CD1c-positive myeloid dendritic cell (primary cell): ENCODE results near the gene FBLN1.
"Not testable (repeated sequence)": the region's sequence is repeated elsewhere in the genome, so short reads cannot be mapped to it uniquely, and the experiment has no call there.

Experiments used
- DNase-seq: peaks from one replicate; pipeline ENCODE4 v3.0.0-alpha.2; 2016; ENCODE audit errors: extremely low spot score

FBLN1 gene

DNA sequence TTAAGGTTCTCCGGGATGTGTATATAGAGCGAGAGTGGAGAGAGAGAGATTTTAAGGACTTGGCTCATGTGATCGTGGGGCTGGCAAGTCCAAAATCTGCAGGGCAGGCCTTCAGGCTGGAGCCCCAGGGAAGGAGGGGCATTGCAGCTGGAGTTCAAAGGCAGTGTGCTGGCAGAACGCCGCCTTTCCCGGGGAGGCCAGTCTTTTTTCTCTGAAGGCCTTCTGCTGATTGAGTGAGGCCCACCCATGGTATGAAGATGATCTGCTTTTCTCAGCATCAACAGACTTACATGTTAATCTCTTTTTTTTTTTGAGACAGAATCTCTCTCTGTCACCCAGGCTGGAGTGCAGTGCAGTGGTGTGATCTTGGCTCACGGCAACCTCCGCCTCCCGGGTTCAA is 25.4 kb downstream of the FBLN1 start:
- no peak for DNase-seq

DNA sequence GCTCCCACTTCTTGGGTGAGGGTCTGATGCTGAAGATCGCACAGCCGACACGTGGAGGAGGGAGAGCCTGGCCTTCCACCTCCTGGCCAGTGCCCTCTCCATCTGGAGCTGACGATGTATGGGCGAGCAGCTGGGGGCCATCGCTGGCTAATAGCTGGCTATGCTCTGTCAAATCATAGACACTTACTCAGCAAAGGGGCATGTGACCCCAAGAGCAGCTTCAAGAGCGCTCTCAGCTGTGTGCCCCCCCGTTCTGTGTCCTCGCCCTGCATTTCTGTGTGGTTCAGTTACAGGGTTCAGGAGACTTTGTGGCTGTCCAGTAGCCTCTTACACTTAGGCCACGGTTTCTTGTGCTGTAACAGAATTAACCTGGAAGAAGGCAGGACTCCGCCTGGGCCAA is 26.4 kb downstream of the FBLN1 start:
- no peak for DNase-seq

DNA sequence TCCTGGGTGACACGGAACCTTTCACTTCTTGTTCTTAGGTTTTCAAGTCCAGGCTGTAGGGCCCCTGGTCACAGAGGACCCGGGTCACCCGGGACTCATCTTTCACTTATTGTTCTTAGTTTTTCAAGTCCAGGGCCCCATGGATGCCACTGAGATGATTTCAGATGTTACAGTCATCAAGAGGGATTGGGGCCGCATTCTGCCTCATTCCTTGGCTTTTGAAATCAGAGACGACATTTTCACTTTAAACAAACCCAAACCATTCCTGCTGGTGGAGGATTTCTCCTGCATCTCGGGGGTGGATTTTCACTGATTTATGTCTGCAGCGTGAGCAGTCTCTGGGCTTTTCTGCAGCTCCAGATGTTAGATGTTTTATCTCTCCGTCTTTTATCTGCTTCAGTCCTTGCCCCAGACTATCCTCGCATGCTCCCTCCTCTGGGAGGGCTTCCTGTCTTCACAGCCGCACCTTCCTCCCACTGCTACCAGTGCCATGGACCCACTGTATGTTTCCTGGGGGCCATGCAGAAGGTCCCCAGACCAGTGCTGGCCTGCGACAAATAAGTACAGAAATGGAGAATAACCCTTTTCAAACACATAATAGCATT is 27.4 kb downstream of the FBLN1 start:
- DNase-seq, result no peak

DNA sequence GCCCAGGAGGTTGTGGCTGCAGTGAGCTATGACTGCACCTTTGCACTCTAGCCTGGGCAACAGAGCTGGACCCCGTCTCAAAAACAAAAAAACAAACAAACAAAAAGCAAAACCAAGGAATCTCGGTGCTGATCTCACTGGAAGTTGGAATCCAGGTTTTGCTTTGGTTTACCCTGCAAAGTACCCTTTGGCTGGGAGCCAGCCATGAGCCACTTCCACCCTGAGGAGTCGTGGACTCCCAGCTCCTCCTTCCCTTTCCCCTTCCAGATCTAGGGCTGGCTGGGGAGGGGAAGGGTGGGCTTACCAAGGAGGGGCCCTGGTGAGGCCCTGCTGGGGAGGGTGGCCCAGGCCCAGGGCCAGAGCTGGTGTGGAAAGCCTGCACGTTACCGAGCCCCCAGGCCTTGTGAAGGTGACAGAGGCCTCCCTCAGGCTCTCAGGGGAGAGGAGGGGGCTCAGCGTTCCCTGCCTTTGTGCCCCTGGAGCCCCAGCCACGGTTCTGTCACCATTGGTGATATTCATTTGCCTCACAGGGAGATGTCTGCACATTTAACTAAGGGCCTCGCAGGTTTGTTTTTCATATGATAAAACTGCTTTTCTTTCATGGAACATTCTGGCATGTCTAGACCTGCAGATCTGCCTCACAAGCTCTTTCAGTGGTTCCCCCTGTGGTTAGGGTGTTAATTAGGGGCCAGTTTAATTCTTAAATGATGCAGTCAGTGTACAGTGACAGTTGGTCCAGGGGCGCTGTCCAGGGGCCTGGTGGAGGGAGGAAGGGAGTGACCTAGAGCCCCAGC is 29.0 kb downstream of the FBLN1 start:
- DNase-seq, result no peak

DNA sequence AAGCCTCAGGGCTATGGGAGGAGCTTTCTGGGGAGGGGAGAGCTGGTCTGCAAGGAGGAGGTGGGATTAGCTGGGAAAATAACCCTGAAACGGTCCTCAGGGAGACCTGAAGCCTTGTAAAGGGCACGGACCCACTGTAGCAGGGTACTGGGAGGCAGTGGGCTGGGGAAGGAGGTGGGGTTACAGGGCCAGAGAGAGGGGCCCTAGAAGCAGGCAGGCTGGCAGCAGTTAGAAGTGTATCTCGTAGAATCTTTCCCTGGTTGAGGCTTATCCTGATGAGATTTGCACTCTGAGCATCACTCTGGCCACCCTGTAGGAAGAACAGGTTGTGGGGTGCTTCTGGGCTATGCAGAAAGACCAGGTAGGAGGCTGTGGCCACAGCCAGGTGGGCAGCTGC is 29.6 kb downstream of the FBLN1 start:
- no peak for DNase-seq

DNA sequence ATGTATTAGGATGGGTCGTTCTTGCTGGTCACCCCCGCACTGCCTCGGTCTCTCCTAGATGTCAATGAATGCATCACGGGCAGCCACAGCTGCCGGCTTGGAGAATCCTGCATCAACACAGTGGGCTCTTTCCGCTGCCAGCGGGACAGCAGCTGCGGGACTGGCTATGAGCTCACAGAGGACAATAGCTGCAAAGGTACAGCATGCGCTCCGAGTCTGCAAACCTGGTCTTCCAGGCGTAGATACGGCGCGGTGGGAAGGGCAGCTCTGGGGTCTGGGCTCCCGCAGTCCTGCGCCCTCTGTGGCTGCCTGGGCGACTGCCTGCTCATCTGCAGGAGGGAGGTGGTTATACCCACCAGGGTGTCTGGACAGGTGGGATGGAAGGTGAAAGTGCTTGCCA is 31.0 kb downstream of the FBLN1 start:
- no peak for DNase-seq

DNA sequence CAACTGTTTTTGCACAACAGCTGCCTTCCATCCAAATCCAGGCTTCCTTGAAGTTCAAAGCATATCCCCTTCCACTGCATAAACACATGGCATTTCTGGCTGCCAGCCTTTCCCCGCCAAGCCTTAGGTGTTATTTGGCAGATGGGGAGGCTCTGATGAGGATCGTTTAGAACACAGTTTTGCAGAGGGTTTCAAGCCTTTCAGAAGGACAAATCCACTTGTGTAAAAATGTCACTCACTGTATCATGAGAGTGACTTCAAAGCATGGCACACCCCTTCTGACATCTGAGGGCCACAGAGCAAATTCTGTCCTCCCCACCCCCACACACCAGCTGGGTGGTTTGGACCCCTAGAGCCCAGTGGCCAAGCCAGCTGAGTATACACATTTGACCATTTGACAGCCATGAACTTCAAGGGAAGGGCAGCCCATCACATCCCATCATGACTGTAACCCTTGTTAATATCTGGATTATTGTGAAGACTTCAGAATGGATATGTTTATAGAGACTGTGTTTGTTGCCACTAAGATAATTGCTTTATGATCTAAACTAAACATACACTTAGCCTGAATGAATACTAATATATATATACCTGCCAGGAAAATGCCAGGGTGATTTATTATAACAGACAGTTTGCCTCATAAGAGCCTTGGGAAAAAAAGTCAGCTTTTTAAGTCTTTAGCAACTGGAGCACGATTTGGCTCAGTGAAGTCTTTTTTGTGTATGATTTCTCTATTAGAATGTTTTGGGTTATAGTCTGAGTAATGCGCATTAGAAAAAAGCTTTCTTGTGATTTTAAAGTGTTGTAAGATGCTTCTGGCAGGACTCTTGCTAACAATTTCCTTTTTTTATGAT is 31.9 kb downstream of the FBLN1 start:
- DNase-seq, result no peak

DNA sequence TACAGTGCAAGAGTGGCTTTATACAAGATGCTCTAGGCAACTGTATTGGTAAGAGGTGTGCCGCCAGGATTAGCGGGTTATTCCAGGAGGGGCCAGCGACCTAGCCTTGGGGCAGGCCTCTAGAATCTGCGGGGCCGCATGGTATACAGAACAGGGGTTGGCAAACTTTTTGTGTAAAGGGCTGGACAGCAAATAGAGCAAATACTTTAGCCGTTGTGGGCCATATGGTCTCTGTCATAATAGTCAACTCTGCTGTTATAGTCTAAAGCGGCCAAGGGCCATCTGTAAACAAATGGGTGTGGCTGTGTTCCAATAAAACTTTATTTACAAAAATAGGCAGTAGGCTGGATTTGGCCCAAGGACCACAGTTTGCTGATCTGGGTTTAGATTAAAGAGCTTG is 32.6 kb downstream of the FBLN1 start:
- DNase-seq, result no peak

DNA sequence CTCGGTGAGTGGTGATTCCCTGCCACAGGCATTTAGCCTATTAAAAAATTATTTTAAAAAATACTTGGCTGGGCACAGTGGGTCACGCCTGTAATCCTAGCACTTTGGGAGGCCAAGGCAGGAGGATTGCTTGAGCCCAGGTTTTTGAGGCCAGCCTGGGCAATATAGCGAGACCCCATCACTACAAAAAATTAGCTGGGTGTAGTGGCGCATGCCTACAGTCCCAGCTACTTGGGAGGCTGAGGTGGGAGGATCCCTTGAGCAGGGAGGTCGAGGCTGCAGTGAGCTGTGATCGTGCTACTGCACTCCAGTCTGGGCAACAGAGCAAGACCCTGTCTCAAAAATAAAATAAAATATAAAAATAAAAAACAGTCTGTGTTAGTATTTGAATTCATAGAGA is 33.2 kb downstream of the FBLN1 start:
- DNase-seq, result not testable (repeated sequence)

DNA sequence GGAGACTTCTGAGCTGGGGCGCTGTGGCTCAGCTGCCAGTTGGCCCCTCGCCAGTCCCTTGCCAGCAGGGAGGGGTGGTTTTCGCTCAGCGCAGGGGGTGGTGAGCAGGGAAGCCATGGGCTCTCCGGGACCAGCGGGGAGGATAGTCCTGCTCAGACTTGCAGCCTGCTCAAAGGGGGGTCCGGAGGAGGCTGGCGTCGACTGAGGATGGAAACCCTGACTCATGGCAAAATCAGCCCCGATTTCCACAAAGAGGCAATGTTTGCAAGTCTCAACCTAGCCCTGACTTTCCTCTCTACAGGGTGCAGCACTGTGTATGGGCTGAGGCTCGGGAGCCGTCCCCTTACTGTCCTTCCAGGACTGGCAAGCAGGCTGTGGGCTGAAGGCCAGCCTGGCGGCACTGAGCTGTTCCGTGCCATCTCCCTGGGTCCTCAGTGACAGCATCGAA is 35.1 kb downstream of the FBLN1 start:
- no peak for DNase-seq

DNA sequence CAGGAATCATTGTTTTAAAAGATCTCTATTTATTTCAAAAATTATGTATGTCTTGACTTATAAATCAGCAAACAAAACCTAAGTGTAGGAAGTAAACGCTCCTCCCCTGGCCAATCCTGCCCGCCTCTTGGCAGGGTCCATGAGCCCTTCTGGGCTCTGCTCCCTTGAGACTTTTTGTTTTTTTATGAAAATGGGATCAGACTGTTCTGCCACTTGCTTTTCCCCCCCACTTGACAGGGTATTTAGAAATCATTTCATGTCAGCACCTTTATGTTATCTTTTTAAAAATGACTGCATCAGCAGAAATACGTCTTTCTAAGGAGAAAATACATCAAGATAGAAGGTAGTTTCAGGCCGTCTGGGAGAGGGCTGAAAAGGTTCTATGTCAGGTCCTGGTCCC is 35.6 kb downstream of the FBLN1 start:
- DNase-seq, result no peak

DNA sequence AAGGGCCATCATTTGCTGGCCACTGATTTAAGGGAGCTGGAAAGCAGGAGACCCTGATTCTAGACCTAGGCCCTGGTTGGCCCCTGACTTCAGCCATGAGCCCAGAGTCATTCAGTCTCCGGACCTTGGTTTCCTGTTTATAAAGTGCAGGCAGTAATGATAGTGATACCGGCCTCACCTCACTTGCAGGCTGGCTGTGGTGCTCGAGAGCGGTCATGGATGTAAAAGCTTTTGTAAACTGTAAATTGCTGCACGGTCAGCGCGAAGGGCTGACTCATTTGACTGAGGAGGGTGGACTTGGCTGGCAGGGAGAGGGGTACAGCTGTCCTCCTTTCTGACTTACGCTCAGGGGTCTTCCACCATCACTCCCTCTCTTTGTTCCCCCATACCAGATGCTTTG is 37.4 kb downstream of the FBLN1 start:
- no peak for DNase-seq

DNA sequence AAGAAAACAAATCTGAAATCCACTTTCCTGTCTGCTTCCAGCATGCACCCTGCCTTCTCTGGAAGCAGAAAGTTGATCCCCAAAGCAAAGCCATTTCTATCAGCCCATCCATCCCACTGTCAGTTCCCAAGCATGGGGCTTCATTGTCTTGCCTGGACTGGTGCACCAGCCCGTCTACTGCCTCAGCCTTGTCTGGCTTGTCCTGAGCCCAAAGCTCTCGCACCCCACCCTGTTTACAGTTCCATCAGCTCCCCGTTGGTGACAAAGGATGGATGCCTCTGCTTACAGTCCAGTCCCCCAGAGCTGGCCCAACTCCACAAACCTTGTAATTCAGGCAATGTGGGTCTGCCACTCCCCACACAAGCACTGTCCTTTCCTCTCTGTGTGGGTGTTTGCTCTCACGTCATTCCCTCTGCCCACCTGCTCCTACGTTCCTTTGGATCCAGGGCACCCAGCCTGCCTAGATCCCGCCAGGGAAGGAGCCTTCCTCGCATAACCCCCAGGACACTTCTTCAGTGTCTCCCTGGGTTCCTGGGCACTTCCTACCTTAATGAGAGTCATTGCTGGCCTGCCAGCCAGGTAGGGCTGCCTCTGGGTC is 38.8 kb downstream of the FBLN1 start:
- no peak for DNase-seq

DNA sequence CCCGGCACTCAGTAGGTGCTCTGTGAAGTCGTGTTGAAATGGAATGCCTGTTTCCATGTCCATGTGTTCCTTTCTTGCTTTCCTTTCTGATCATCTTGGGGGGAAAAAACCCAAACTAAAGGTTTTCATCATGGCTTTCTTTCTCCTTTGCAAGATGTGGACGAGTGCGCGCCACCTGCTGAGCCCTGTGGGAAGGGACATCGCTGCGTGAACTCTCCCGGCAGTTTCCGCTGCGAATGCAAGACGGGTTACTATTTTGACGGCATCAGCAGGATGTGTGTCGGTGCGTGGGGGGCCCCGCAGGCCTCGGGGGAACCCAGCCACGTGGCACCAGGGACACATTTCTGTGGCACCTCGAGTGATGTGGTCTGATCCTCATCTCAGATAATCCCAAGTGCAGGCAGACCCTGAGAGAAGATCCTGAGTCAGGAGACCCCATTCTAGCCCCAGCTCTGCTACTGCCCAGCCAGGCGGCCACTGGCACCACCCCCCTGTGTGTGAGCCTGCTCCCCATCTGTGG is 39.4 kb downstream of the FBLN1 start:
- no peak for DNase-seq

DNA sequence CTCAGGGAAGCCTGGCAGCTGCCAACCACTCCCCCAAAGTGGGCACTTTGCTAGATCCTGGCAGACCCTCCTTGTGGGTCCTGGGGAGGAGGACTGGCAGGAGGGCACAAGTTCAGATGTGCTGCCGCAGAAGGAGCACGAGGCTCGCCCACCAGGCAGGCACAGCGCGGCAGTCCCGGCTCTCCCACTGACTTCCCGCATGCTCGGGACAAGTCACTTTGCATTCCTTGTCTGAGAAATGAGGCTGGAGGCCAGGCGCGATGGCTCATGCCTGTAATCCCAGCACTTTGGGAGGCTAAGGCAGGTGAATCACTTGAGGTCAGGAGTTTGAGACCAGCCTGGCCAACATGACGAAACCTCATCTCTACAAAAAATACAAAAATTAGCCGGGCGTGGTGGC is 40.1 kb downstream of the FBLN1 start:
- not testable (repeated sequence) for DNase-seq

DNA sequence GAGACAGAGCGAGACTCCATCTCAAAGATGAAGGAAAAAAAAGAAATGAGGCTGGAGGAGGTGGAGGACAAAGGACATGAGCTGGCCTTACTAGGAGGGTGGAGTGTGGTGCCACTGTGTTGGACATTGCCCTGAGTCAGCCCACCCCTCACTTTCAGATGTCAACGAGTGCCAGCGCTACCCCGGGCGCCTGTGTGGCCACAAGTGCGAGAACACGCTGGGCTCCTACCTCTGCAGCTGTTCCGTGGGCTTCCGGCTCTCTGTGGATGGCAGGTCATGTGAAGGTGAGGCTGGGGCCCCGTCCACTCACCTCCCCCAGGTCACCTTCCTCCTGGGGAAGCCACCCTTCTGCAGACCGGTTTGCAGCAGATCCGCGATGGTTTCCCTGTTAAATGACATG is 40.6 kb downstream of the FBLN1 start:
- no peak for DNase-seq

DNA sequence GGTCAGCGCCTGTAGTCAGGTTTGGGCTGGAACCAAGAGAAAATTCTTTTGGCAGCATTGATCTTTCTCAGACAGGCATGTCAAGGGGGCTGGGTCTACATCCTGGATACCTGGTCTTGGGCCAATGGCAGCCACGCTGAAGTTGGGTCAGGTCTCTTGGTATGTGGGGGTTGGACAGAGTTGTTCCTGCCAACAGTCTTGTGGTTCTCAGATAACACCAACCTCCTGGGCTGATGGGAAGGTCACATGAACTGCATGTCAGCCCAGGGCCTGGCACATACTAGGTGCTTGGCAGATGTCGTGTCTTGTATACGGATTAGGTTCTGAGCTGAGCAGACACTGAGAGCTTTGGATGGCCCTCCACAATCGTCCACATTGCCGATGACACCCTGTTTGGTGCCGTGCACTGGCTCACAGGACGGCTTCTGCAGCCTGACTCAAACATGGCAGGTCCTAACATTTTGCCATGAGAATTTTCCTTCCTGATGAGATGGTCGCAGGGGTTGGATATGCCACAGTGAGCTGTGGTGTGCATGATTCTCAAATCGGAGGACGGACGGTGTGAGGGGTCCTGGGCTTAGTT is 42.0 kb downstream of the FBLN1 start:
- DNase-seq, result no peak

DNA sequence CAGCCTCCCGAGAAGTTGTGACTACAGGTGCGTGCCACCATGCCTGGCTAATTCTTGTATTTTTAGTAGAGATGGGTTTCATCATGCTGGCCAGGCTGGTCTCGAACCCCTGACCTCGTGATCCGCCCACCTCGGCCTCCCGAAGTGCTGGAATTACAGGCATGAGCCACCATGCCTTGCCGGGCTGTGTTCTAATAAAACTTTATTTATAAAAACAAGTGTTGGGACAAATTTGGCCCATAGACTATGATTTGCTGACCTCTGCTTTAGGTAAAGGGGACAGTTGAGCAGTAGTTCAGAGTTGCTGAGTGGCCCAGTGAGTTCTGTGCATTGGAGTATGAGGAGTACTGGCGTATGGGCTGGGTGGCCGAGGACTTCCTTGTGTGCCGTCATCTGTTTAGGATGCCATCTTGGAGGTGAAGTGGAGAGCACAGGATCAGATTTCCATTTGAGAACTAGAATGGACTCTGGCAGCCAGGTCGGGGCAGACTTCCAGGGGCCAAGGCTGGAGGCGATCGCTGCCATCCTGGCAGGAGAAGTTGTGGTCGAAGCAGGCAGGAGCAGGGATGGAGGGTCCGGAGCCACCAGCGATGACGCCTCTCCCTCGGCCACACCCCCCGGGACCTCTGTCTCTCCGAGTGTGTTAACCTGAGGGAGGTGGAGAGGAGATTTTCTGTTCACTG is 43.8 kb downstream of the FBLN1 start:
- DNase-seq, result no peak

DNA sequence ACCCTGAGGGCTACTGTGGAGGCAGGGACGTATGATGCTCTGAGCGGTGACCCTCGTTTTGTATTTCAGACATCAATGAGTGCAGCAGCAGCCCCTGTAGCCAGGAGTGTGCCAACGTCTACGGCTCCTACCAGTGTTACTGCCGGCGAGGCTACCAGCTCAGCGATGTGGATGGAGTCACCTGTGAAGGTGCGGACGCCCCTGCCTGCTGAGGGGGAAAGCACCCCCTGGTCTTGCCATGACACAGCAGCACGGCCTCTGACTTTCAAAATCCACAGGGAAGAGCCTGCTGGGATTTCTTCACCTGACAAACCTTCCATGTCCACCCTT is 44.3 kb downstream of the FBLN1 start:
- DNase-seq, result no peak

DNA sequence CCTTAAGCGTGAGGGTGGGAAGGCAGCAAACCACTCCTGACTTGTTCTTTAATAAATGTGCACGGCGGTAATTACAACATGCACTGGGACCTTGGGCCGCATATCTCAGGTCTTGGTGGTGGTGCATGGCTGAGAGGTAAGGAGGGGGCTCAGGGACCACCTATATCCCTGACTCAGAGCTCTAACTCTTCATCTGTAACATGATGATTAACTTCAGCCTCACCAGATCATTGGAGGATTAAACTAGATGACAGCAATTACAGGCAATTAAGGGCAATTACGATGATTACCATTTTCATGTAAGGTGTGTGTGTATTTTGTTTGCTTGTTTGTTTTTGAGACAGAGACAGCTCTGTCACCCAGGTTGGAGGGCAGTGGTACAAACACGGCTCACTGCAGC is 45.0 kb downstream of the FBLN1 start:
- DNase-seq, result no peak

DNA sequence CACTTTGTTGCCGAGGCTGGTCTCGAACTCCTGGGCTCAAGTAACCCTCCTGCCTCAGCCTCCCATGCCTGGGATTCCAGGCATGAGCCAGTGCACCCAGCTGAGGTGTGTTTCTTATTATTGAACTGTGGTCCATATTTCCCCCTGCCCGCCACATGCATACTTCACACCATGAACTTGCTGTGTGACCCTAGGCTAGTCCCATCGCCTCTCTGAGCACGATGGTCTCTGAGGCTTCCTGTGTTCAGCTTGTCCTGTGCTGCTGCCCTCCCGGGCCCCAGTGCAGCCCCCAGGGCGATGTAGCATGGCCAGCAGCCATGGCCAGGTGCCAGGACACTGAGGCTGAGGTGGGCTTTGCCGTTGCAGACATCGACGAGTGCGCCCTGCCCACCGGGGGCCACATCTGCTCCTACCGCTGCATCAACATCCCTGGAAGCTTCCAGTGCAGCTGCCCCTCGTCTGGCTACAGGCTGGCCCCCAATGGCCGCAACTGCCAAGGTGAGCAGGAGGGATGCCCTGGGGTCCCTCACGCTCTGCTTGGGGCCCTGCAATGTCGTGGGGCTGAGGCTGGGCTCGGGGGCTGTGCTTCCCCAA is 45.7 kb downstream of the FBLN1 start:
- DNase-seq, result no peak
